H1 (cell line): ENCODE data around the gene TRPT1. TPM values are rescaled to one million over a fixed set of nuclear protein-coding genes. Genes with fewer than 3 reads are reported as not detected.

Experiments used
- BCL11A ChIP-seq, 2 experiments: IDR thresholded peaks; one replicate each; pipeline ENCODE4 v1.6.1; 2011; ENCODE audit warnings: low read depth in 2 of 2, low read length in 2 of 2, mild to moderate bottlenecking in 2 of 2
- CHD7 ChIP-seq: fragments of 300-600 bp; sonication (generic); IDR thresholded peaks from 2 replicates; pipeline ENCODE4 v1.7.1; 2012; ENCODE audit warnings: low read length, moderate library complexity, mild to moderate bottlenecking, inconsistent platforms; ENCODE audit not compliant: insufficient replicate concordance
- NANOG ChIP-seq: IDR thresholded peaks from 2 replicates; pipeline ENCODE4 v1.6.1; 2011; ENCODE audit warnings: low read length, low read depth, mild to moderate bottlenecking, inconsistent platforms; ENCODE audit not compliant: insufficient read depth, poor library complexity, severe bottlenecking
- POU5F1 ChIP-seq: IDR thresholded peaks from 2 replicates; pipeline ENCODE4 v1.6.1; 2011; ENCODE audit warnings: low read depth, mild to moderate bottlenecking, low read length, moderate library complexity
- TAF7 ChIP-seq: optimal IDR thresholded peaks from 2 replicates; pipeline ENCODE3; 2011; ENCODE audit warnings: low read depth, mild to moderate bottlenecking, inconsistent platforms, low read length, moderate library complexity, borderline replicate concordance
- ZNF274 ChIP-seq: IDR thresholded peaks from 2 replicates; pipeline ENCODE4 v1.7.0; 2012; ENCODE audit warnings: low read length, borderline replicate concordance; ENCODE audit errors: extremely low read depth
- polyA plus RNA-seq, 7 experiments: library from polyadenylated mRNA; depleted of rRNA in 3 of 7; stranded (reverse) in 5 of 7; unstranded in 2 of 7; fragments of >200 nt in 5 of 7; fragments of 200-250 nt in 2 of 7; gene quantifications; 1 replicate in 5 of 7; 2 replicates in 1 of 7; 4 replicates in 1 of 7; pipeline versions ENCODE4 v1.2.1 to v1.2.3, GENCODE V29; 2011 to 2013; ENCODE audit warnings: missing spikeins in 2 of 7, mixed read lengths in 2 of 7
- total RNA-seq: library from RNA; stranded (reverse); fragmentation: NEBNext Ultra II Directional; extraction: Animal tissue kit (Norgen Biotek cat#: 25700); gene quantifications from 2 replicates; pipeline ENCODE4 v1.2.1, GENCODE V29; 2021
- TF ChIP-seq, protein P1 (sequence below): IDR thresholded peaks from 2 replicates; pipeline ENCODE4 v1.6.1; 2012; ENCODE audit warnings: low read length, inconsistent platforms
- TF ChIP-seq, protein P2 (sequence below): IDR thresholded peaks from 2 replicates; pipeline ENCODE4 v1.6.1; 2012; ENCODE audit warnings: inconsistent platforms

Gene TRPT1
- total and polyA plus RNA-seq, 2 of the 8 experiments (the other 6 are each of a cell fraction or from before 2014, with no cell fraction given) = 34.5 to 74.6 TPM

DNA sequence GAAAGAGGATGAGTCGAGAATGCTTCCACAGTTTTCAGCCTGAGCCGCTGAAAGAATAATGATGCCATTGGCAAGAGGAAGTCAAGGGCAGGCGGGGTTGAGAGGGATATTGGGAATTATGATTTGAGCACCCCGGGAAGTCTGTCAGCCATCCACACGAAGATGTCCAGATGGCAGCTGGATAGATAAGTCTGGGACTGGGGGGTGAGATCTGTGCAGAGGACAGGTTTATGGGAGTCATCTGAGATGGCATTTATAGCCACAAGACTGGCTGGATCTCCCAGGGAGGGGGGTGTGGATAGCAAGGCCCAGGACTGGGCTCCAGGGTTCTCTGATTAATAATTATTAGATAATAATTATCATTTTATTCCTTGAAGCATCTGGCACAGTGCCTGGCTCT is 45.1 kb downstream of the TRPT1 start (continued):
- no peak for TF ChIP-seq POU5F1
- no peak for TF ChIP-seq ZNF274
- TF ChIP-seq, protein P1, sequence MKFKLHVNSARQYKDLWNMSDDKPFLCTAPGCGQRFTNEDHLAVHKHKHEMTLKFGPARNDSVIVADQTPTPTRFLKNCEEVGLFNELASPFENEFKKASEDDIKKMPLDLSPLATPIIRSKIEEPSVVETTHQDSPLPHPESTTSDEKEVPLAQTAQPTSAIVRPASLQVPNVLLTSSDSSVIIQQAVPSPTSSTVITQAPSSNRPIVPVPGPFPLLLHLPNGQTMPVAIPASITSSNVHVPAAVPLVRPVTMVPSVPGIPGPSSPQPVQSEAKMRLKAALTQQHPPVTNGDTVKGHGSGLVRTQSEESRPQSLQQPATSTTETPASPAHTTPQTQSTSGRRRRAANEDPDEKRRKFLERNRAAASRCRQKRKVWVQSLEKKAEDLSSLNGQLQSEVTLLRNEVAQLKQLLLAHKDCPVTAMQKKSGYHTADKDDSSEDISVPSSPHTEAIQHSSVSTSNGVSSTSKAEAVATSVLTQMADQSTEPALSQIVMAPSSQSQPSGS = no peak
- TF ChIP-seq, protein P2, sequence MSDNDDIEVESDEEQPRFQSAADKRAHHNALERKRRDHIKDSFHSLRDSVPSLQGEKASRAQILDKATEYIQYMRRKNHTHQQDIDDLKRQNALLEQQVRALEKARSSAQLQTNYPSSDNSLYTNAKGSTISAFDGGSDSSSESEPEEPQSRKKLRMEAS = no peak
- no peak for TF ChIP-seq CHD7
- TF ChIP-seq BCL11A (IDR thresholded peaks at IDR 0.05; ENCODE audit: low read depth in 2 of 2, low read length in 2 of 2) = no peak
- no peak for TF ChIP-seq TAF7
- no peak for TF ChIP-seq NANOG
